Inflammatory macrophage (primary cell): ENCODE results near the gene AIMP1.
"Not testable (repeated sequence)": the region's sequence is repeated elsewhere in the genome, so short reads cannot be mapped to it uniquely, and the experiment has no call there.

Experiments used
- DNase-seq, 2 donors: peaks; one replicate each; pipeline ENCODE4 v3.0.0-alpha.2; 2020 to 2022

The AIMP1 gene

GRCh38 chr4:106353786-106354185 is 37.4 kb downstream of the AIMP1 start:
- DNase-seq = no peak

DNA sequence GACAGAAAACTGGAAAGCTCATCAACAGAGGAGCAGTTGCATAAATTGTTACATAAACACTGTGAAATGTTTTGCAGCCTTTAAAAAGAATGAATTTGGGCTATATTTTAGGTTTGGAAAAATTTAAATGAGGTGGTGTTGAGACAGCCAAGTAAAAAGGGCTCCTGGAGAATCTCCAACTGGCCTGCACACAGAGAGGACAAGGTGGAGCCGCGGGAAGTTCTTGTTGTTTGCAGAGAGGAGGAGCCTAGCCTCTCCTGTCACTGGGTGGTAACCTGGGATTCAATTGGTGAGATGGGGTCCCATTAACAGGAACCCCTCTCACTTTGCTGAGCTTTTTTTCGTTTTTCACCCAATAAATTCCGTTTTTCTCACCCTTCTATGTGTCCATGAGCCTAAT is 38.8 kb downstream of the AIMP1 start:
- DNase-seq = no peak

DNA sequence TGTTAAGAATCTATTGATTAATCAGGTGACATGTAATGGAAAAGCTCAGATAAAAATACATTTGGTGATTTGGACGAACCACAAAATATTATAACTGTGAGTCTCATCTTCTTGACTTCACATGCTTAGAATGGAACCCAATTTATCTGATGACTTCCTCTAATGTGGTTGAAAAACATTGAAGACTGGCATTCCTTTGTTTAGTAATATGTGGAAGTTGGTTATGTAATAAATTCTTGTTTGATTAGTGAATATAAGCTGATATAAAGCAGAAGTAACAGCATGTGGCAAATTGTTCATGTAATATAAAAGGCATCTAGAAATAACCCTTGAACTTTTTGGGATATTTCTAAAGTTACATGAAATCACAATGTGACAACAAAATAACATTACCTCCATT is 42.5 kb downstream of the AIMP1 start:
- DNase-seq = peak; percentile 6 to 85

DNA sequence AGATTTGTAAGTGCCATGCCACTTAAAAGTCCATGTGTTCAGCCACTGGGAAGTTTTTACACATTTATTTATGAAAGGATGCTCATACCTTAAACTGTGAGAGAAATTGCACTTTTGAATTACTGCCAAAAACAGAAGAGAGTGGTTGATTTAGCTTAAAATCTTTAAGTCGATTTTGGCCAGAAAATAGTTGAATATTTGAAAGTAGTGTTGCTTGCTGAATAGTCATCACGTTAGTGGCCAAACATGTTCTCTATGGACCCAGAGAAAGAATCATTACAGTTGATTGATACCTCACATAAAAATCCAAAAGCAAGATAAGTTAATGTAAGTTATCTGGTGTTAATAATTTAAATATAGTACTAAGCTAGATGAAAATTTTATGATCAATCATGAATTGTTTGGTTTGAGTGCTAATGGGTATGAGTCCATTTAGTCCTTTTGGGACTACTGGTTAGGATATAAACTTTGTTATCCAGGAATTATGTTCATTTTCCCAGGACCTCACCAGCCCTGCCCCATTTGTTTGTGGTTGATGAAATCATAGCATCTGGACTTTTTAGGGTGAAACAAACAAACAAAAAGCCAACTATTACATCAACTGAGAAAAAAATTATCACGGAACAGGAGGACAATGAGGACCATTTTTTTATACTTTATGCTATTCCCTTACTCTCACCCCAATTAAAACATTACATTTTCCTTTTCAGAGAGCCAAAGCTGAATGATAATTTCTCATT is 45.9 kb downstream of the AIMP1 start:
- no peak for DNase-seq

DNA sequence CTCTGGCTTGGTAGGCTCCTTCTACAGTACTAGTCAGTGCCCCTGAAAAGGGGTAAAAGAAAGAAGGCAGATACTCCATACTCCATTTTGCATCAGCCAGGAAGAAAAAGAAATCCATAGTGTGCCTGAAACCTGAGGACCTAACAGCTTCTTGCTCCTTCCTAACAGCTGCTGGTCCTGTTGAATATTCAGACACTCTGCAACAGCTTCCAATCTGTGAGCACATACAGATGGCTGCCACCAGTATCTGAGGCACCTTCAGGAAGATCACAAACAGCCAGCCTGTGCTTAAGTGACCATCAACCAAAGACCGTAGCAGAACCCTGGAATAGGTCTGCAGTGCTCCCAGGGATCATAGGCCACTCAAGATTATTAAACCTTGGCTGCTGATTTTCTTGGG is 47.9 kb downstream of the AIMP1 start:
- no peak for DNase-seq

DNA sequence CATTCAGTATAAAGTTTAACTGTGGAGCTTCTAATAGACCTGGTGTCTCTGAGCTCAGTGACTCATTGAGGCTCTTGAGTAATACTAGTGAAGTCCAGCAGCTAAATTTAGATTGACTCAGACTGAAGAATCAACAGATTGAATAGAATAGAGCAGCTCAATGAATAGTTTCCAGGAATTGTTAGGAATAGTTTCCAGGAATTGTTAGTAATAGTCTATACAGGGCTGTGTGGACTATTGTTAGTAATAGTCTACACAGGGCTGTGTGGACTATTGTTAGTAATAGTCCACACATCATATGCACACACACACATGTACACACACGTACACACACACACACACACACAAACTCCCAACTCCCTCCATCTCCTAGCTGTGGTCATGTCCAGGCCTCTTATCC is 49.3 kb downstream of the AIMP1 start:
- peak; percentile 67 to 69 for DNase-seq

DNA sequence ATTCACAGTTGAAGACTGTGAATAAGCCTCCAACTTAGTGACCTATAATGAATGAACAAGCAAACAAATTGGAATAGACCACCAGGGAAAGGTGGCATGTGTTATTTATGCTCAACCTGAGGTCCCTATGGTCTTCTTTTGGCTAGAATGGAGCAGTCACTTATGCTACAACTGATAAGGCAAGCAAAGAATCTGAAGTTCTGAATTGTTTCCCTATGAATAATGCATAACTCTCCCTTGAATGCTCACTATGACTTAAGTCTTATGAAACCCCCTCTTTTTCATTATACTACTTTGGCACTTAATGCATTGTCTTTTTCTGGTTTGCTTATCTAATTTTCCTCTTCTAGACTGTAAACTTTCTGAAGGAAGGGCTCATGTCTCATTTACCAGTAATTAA is 49.7 kb downstream of the AIMP1 start:
- DNase-seq = no peak

GRCh38 chr4:106367072-106367471 is 50.7 kb downstream of the AIMP1 start:
- DNase-seq = no peak

- DNase-seq = no peak
Measured at GRCh38 chr4:106368678-106369077, 52.3 kb downstream of the AIMP1 start, which contains the start of gene GIMD1. GIMD1 (minus strand) TSS chr4:106368778; CDS start chr4:106367435, 1,343 bp downstream.

DNA sequence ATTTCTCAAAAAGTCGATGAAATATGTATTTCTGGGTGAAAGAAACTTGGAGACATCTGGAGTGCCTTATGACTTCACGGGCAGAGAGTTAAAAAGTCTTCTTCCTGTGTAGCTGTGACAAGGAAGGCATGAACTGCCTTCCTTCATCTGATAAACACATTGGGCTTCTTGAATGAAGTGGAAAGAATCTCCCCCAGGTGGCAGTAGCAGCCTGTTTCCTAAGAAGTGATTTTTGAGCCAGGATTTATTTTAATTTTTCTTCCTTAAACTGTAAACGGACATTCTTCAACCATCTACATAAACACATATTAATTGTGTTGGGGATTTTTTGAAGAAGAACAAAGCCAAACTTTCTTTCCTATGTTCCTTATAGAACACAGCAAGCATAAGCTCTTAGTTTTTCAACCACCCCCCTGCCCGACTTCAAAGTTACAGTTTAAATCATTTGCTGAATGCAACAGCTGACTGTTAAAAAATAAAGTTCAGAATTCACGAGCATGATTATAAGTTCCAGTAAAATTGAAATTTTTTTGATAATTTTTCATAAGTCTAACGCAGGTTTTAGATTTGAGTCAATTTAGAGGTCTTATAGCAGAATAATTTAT is 53.2 kb downstream of the AIMP1 start:
- peak; percentile 64 to 70 for DNase-seq

GRCh38 chr4:106370214-106370613 is 53.9 kb downstream of the AIMP1 start:
- no peak for DNase-seq

DNA sequence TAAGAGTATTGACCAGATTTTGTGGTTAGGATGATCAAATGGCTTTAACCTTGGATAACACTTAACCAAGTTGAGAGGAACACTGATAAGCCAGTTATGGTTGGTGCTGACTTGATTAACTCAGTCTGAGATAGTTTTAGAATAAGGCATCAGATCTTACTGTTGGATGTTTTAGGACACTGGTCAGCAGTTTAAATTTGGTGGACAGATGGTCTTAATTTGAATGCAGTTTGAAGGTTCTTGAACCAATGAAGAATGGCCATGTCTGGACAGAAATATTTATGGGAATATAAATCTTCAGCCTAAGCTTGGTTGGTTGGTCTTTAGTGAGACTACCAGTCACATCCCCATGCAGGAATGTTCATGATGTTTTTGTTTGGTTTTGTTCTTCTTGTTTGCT is 54.8 kb downstream of the AIMP1 start:
- DNase-seq = no peak

- no peak for DNase-seq
Measured at GRCh38 chr4:106373026-106373425, 56.7 kb downstream of the AIMP1 start.

DNA sequence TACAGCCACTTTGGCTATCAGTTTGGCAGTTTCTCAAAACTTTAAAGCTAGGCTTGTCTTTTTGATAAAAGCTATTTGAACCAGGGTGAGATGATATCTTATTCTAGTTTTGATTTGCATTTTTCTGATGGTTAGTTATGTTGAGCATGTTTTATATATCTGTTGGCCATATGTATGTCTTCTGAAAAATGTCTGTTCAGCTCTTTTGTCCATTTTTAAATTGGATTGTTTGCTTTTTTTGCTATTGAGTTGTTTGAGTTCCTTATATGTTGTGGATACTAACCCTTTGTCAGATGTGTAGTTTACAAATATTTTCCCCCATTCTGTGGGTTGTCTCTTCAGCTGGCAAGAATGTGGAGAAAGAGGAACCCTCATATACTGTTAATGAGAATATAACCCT is 63.8 kb downstream of the AIMP1 start:
- DNase-seq = no peak

GRCh38 chr4:106384878-106385277 is 68.5 kb downstream of the AIMP1 start:
- DNase-seq = no peak

- DNase-seq = no peak
Measured at GRCh38 chr4:106385853-106386393, 69.6 kb downstream of the AIMP1 start.

DNA sequence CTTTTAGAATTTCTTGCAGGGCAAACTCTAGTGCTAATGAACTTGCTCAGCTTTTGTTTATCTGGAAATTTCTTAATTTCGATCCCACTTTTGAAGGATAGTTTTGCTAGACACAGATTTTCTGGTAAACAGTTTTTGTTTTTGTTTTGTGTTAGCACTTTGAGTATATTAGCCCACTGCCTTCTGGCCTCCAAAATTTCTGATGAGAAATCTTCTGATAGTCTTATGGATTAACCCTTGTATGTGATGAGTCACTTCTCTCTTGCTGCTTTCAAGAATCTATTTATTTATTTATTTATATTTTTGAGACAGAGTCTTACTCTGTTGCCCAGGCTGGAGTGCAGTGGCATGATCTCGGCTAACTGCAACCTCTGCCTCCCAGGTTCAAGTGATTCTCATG is 79.2 kb downstream of the AIMP1 start:
- no peak for DNase-seq

GRCh38 chr4:106398898-106399297 is 82.5 kb downstream of the AIMP1 start:
- not testable (repeated sequence) for DNase-seq
